ENCODE measurements around the gene TESPA1. TPM values are rescaled to one million over a fixed set of nuclear protein-coding genes. Genes with fewer than 3 reads are reported as not detected.
"Not testable (repeated sequence)": the region's sequence is repeated elsewhere in the genome, so short reads cannot be mapped to it uniquely, and the experiment has no call there.

TESPA1 gene
- total RNA-seq, 4 donors from 2014 or later, result 1.6 to 15.3 (median 4.3) TPM

DNA sequence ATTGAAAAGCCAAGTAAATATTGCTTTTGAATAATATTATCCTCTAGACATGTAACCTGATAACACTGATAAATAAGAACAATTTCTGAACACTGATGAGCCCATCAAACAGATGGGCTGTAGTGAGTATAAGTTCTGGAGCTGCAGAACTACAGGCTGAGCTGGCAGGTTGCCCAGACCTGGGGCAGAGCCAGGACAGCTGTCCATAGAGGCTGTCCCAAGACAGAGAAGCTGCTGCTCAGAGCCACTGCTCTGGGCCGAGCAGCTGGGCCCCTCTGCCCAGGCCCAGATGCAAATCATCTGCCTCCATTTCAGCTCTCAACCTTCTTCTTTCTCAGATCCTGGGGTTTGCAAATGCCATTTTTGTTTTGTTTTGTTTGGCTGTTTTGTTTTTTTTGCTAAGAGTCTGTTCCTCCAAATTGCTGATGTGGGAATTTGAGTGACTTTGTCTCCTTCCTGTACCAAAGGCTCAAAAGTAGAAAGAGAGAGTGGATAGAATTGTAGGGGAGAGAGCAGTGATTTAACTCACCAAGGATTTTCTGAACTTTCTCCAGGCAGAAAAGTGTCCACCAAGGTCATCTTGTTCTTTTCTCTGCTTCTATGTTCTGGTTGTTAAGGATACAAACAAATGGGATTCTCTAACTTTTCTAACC lies 4.0 kb upstream of the TESPA1 start:
- peaks cover 0 to 5% (median 0%) of the 10 kb centered on the region in 4 donors for H3K4me1 ChIP-seq
- peak overlapping the region in 1 of 4 donors; percentile 6 for H3K27ac ChIP-seq
- no peaks in the 10 kb centered on the region for H3K36me3 ChIP-seq
- WGBS, 2 donors (ENCODE audit: low coverage in 1 of 2), result 25% methylated on average over 1 of the region's 1 CpG; no CpG with 5 or more reads in 1 of the 2 donors
- in situ Hi-C loops (cut with MboI; ENCODE audit: low pct_ligation_motif_present in 1 of 4, low pct_unique_long_range_greater_than_20kb in 1 of 4, low sequenced_read_pairs in 3 of 4), result no loop called here
- intact Hi-C loops (cut with DNase I; ENCODE audit: low total_unique reads), result no loop called here
- peak; percentile 59 for DNase-seq
- no peaks in the 10 kb centered on the region for H3K9me3 ChIP-seq
- no peak for TF ChIP-seq EP300 (IDR thresholded peaks at IDR 0.05; ENCODE audit: low read depth)
- TF ChIP-seq, protein P1, sequence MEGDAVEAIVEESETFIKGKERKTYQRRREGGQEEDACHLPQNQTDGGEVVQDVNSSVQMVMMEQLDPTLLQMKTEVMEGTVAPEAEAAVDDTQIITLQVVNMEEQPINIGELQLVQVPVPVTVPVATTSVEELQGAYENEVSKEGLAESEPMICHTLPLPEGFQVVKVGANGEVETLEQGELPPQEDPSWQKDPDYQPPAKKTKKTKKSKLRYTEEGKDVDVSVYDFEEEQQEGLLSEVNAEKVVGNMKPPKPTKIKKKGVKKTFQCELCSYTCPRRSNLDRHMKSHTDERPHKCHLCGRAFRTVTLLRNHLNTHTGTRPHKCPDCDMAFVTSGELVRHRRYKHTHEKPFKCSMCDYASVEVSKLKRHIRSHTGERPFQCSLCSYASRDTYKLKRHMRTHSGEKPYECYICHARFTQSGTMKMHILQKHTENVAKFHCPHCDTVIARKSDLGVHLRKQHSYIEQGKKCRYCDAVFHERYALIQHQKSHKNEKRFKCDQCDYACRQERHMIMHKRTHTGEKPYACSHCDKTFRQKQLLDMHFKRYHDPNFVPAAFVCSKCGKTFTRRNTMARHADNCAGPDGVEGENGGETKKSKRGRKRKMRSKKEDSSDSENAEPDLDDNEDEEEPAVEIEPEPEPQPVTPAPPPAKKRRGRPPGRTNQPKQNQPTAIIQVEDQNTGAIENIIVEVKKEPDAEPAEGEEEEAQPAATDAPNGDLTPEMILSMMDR (IDR thresholded peaks at IDR 0.05), result no peak
- TF ChIP-seq POLR2A (IDR thresholded peaks at IDR 0.05), result no peak
- no peak for TF ChIP-seq POLR2AphosphoS5 (IDR thresholded peaks at IDR 0.05)
- H3K27me3 ChIP-seq, result no peaks in the 10 kb centered on the region
- H3K4me3 ChIP-seq, result no peak overlapping the region

DNA sequence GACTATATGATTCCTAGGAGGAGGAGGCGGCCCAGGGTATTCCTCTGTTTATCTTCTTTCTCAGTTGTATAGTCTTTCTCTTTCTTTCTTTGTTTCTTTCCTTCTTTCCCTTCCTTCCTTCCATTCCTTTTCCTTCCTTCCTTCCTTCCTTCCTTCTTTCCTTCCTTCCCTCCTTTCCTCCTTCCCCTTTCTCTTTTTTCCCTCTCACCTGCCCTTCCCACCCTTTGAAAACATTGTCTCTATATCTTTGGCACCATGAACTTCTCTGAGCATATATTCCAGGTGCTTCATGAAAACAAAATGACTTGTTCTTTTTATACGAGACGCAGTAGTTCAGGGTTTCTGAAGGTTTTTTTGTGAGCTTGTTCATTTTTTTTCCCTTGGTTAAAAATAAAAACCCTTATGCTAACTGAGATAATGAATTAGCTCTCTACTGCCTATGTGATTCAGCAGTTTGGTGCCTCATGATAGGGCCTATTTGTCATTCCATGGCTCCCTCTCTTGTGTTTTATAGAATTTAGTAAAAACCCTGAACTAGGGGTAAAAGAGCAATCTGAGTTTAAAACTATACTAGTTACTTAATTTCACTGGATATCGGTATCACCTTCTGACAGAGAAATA lies 3.2 kb upstream of the TESPA1 start:
- in situ Hi-C loops (cut with MboI; ENCODE audit: low pct_ligation_motif_present in 1 of 4, low pct_unique_long_range_greater_than_20kb in 1 of 4, low sequenced_read_pairs in 3 of 4), result no loop called here
- Histone ChIP-seq H3K4me1 (peaks cover 0 to 5% (median 0%) of the 10 kb centered on the region in 4 donors), H3K27ac (no peak overlapping the region), H3K36me3 (no peaks in the 10 kb centered on the region), H3K4me3 (no peak overlapping the region), H3K27me3 (no peaks in the 10 kb centered on the region), H3K9me3 (no peaks in the 10 kb centered on the region)
- no peak for DNase-seq
- WGBS, 2 donors (ENCODE audit: low coverage in 1 of 2), result 71 to 83% methylated on average over 4 of the region's 4 CpGs
- intact Hi-C loops (cut with DNase I; ENCODE audit: low total_unique reads), result no loop called here
- TF ChIP-seq POLR2A (IDR thresholded peaks at IDR 0.05) (no peak), POLR2AphosphoS5 (IDR thresholded peaks at IDR 0.05) (no peak), EP300 (IDR thresholded peaks at IDR 0.05; ENCODE audit: low read depth) (no peak)
- TF ChIP-seq, protein P1 (IDR thresholded peaks at IDR 0.05), result no peak

DNA sequence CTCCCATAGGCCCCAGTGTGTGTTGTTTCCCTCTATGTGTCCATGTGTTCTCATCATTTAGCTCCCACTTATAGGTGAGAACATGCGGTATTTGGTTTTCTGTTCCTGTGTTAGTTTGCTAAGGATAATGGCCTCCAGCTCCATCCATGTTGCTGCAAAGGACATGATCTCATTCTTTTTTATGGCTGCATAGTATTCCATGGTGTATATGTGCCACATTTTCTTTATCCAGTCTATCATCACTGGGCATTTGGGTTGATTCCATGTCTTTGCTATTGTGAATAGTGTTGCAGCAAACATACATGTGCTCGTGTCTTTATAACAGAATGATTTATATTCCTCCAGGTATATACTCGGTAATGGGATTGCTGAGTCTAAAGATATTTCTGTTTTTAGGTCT lies 2.2 kb upstream of the TESPA1 start:
- H3K9me3 ChIP-seq; H3K4me3 ChIP-seq; H3K27me3 ChIP-seq; H3K36me3 ChIP-seq; in situ Hi-C loops (cut with MboI; ENCODE audit: low pct_ligation_motif_present in 1 of 4, low pct_unique_long_range_greater_than_20kb in 1 of 4, low sequenced_read_pairs in 3 of 4); H3K27ac ChIP-seq; DNase-seq; H3K4me1 ChIP-seq; intact Hi-C loops (cut with DNase I; ENCODE audit: low total_unique reads): not testable (repeated sequence)
- 82 to 90% methylated on average over 3 of the region's 3 CpGs for WGBS, 2 donors (ENCODE audit: low coverage in 1 of 2)

DNA sequence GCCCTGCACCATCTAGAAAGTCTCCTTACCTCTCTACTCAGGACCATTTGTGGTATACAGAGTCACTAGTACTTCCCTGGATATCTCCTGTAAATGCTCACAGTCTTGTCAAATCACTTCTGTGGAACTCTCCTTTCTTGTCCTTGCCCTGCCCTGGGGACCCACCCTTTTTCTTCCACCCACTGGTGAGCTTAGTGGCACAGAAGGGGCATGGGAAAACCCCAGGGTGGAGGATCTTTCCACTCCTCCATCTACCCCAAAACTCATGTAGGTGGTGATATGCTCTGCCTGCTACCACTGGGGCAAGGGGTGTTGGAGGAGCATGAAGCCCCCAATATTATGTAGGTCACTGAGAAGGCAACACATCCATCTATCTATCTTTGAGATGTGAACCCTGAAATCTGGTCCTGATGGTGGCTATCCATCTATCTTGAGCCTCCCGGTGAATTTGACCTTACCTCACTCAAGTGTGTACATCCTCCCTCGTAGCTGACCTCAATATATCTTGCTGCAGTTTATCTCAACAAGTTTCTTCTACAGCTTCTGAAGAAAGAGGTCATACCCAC lies 943 bp downstream of the TESPA1 start:
- peak overlapping the region in 2 of 4 donors; percentile 13 to 35 for H3K27ac ChIP-seq
- H3K36me3 ChIP-seq, result no peaks in the 10 kb centered on the region
- no peaks in the 10 kb centered on the region for H3K9me3 ChIP-seq
- DNase-seq, result no peak
- H3K4me3 ChIP-seq, result peak overlapping the region in 1 of 4 donors; percentile 21
- intact Hi-C loops (cut with DNase I; ENCODE audit: low total_unique reads), result no loop called here
- H3K27me3 ChIP-seq, result no peaks in the 10 kb centered on the region
- WGBS, 2 donors (ENCODE audit: low coverage in 1 of 2), result 68 to 80% methylated on average over 1 to 2 of the region's 2 CpGs
- in situ Hi-C loops (cut with MboI; ENCODE audit: low pct_ligation_motif_present in 1 of 4, low pct_unique_long_range_greater_than_20kb in 1 of 4, low sequenced_read_pairs in 3 of 4), result no loop called here
- peaks cover 0 to under 1% (median 0%) of the 10 kb centered on the region in 4 donors for H3K4me1 ChIP-seq
- TF ChIP-seq, protein P1 (IDR thresholded peaks at IDR 0.05), result no peak
- TF ChIP-seq EP300 (IDR thresholded peaks at IDR 0.05; ENCODE audit: low read depth) (no peak), POLR2AphosphoS5 (IDR thresholded peaks at IDR 0.05) (no peak)

All from transverse colon (tissue), 4 donors.